Spleen (tissue), 7 donors: ENCODE measurements around the gene U2SURP.

ENCODE experiments used
- CTCF ChIP-seq, 11 experiments: fragments of 200-600 bp in 7 of 11; fragments of 450-650 bp in 4 of 11; sonication (generic) in 4 of 11; IDR thresholded peaks in 8 of 11; conservative IDR thresholded peaks in 3 of 11; 1 replicate in 7 of 11; 2 replicates in 4 of 11; pipeline versions ENCODE4 v1.4.0 to v1.8.0; 2016 to 2021; ENCODE audit warnings: antibody characterized with exemption in 11 of 11, inconsistent platforms in 4 of 11, mild to moderate bottlenecking in 1 of 11
- POLR2AphosphoS5 ChIP-seq, 3 donors: sonication (generic); formaldehyde crosslinking; IDR thresholded peaks; one replicate each; pipeline ENCODE4 v1.5.1; 2017; ENCODE audit warnings: antibody characterized with exemption in 3 of 3
- donor health status: DM: no; HTN: no; CAD: no; lungs with moderate emphysema.
- donor health status: DM: no; HTN: no; CAD: no.
- donor health status: DM: no; HTN: no; CAD: no.

- TF ChIP-seq CTCF (IDR thresholded peaks at IDR 0.05 in 8 of 11, conservative IDR thresholded peaks at IDR 0.05 in 3 of 11) (no peak), POLR2AphosphoS5 (IDR thresholded peaks at IDR 0.05) (no peak)
These were observed 10.3 kb downstream of the U2SURP start for GRCh38 chr3:143011705-143012104.
